ENCODE measurements around the gene RNF157. TPM values are rescaled to one million over a fixed set of nuclear protein-coding genes. Genes with fewer than 3 reads are reported as not detected.
"Not testable (repeated sequence)": the region's sequence is repeated elsewhere in the genome, so short reads cannot be mapped to it uniquely, and the experiment has no call there.

The RNF157 gene
- total and polyA plus RNA-seq, 9 donors, result 1.3 to 4.3 (median 2.5) TPM

GRCh38 chr17:76207275-76208059 is 32.8 kb downstream of the RNF157 start:
- H3K4me3 ChIP-seq, result no peak overlapping the region
- no peak overlapping the region for H3K27ac ChIP-seq
- 86% methylated on average over 7 of the region's 7 CpGs for WGBS, 3 donors
- no peaks in the 10 kb centered on the region for H3K27me3 ChIP-seq
- TF ChIP-seq CTCF (IDR thresholded peaks at IDR 0.05) (no peak), EP300 (IDR thresholded peaks at IDR 0.05) (no peak), POLR2A (IDR thresholded peaks at IDR 0.05) (no peak)
- intact Hi-C loops (cut with DNase I), result no loop called here
- no peak for DNase-seq
- H3K4me1 ChIP-seq (ENCODE audit: insufficient read depth), result no peaks in the 10 kb centered on the region
- H3K9me3 ChIP-seq, result no peaks in the 10 kb centered on the region
- H3K36me3 ChIP-seq, result no peaks in the 10 kb centered on the region

- DNase-seq; H3K9me3 ChIP-seq; H3K27ac ChIP-seq; intact Hi-C loops (cut with DNase I); H3K27me3 ChIP-seq; H3K4me1 ChIP-seq (ENCODE audit: insufficient read depth); H3K36me3 ChIP-seq; H3K4me3 ChIP-seq: not testable (repeated sequence)
- WGBS, 3 donors, result 95 to 97% (median 97%) methylated on average over 9 of the region's 9 CpGs
These were observed 34.6 kb downstream of the RNF157 start for GRCh38 chr17:76205542-76206144.

GRCh38 chr17:76204277-76204676 is 36.0 kb downstream of the RNF157 start:
- no peaks in the 10 kb centered on the region for H3K4me1 ChIP-seq (ENCODE audit: insufficient read depth)
- DNase-seq, result no peak
- no peak overlapping the region for H3K27ac ChIP-seq
- intact Hi-C loops (cut with DNase I), result no loop called here
- H3K36me3 ChIP-seq, result no peaks in the 10 kb centered on the region
- H3K4me3 ChIP-seq, result no peak overlapping the region
- 61 to 83% (median 76%) methylated on average over 3 of the region's 3 CpGs for WGBS, 3 donors
- TF ChIP-seq CTCF (IDR thresholded peaks at IDR 0.05), result no peak
- no peak for TF ChIP-seq EP300 (IDR thresholded peaks at IDR 0.05)
- no peak for TF ChIP-seq POLR2A (IDR thresholded peaks at IDR 0.05)
- no peaks in the 10 kb centered on the region for H3K9me3 ChIP-seq
- no peaks in the 10 kb centered on the region for H3K27me3 ChIP-seq

- no peaks in the 10 kb centered on the region for H3K27me3 ChIP-seq
- H3K9me3 ChIP-seq, result no peaks in the 10 kb centered on the region
- no peak overlapping the region for H3K4me3 ChIP-seq
- H3K36me3 ChIP-seq, result no peaks in the 10 kb centered on the region
- DNase-seq, result no peak
- intact Hi-C loops (cut with DNase I), result no loop called here
- H3K4me1 ChIP-seq (ENCODE audit: insufficient read depth), result no peaks in the 10 kb centered on the region
- H3K27ac ChIP-seq, result no peak overlapping the region
- TF ChIP-seq CTCF (IDR thresholded peaks at IDR 0.05) (no peak), POLR2A (IDR thresholded peaks at IDR 0.05) (no peak), EP300 (IDR thresholded peaks at IDR 0.05) (no peak)
- 87 to 92% (median 87%) methylated on average over 4 of the region's 4 CpGs for WGBS, 3 donors
These were observed 39.9 kb downstream of the RNF157 start for GRCh38 chr17:76200354-76200753.

- Histone ChIP-seq H3K4me1 (ENCODE audit: insufficient read depth) (no peaks in the 10 kb centered on the region), H3K9me3 (no peaks in the 10 kb centered on the region), H3K27ac (no peak overlapping the region), H3K4me3 (no peak overlapping the region), H3K36me3 (no peaks in the 10 kb centered on the region), H3K27me3 (no peaks in the 10 kb centered on the region)
- intact Hi-C loops (cut with DNase I), result no loop called here
- 86 to 87% (median 87%) methylated on average over 4 of the region's 4 CpGs for WGBS, 3 donors
- no peak for TF ChIP-seq CTCF (IDR thresholded peaks at IDR 0.05)
- no peak for TF ChIP-seq POLR2A (IDR thresholded peaks at IDR 0.05)
- TF ChIP-seq EP300 (IDR thresholded peaks at IDR 0.05), result no peak
- DNase-seq, result no peak
These were observed 40.8 kb downstream of the RNF157 start for GRCh38 chr17:76199469-76199868.

All from ovary (tissue), 9 donors.